VCaP (cell line): ENCODE results near the gene CLCA1.

Source experiments
- H3K27ac ChIP-seq: fragments of 450-650 bp; 2 replicates; pipeline ENCODE4 v1.5.1; 2017
- TF ChIP-seq, protein P1 (sequence below): fragments of 450-650 bp; conservative IDR thresholded peaks from 2 replicates; pipeline ENCODE4 v1.5.1; 2017; ENCODE audit warnings: mild to moderate bottlenecking, moderate library complexity

CLCA1 gene

DNA sequence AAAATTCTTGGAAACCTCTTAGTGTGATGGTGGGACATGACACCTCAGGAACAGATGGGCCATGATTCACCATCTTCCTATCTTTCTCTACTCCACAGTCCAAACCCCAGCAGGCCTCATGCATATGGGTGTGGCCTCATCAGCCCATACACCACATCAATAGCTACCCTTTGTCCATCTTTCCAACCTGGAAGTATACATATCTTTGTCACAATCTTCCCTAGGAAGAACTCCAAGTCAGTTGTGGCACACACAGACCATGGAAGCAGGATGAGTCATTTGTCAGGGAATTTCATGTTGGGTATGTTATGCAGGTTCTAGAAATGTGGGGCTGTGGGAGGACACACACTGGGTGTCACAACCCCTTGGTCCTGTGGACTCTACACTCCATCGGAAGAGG is 47.6 kb downstream of the CLCA1 start:
- no peak overlapping the region for H3K27ac ChIP-seq
- TF ChIP-seq, protein P1, sequence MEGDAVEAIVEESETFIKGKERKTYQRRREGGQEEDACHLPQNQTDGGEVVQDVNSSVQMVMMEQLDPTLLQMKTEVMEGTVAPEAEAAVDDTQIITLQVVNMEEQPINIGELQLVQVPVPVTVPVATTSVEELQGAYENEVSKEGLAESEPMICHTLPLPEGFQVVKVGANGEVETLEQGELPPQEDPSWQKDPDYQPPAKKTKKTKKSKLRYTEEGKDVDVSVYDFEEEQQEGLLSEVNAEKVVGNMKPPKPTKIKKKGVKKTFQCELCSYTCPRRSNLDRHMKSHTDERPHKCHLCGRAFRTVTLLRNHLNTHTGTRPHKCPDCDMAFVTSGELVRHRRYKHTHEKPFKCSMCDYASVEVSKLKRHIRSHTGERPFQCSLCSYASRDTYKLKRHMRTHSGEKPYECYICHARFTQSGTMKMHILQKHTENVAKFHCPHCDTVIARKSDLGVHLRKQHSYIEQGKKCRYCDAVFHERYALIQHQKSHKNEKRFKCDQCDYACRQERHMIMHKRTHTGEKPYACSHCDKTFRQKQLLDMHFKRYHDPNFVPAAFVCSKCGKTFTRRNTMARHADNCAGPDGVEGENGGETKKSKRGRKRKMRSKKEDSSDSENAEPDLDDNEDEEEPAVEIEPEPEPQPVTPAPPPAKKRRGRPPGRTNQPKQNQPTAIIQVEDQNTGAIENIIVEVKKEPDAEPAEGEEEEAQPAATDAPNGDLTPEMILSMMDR: no peak

GRCh38 chr1:86517336-86517735 is 48.6 kb downstream of the CLCA1 start:
- TF ChIP-seq, protein P1: no peak
- no peak overlapping the region for H3K27ac ChIP-seq

DNA sequence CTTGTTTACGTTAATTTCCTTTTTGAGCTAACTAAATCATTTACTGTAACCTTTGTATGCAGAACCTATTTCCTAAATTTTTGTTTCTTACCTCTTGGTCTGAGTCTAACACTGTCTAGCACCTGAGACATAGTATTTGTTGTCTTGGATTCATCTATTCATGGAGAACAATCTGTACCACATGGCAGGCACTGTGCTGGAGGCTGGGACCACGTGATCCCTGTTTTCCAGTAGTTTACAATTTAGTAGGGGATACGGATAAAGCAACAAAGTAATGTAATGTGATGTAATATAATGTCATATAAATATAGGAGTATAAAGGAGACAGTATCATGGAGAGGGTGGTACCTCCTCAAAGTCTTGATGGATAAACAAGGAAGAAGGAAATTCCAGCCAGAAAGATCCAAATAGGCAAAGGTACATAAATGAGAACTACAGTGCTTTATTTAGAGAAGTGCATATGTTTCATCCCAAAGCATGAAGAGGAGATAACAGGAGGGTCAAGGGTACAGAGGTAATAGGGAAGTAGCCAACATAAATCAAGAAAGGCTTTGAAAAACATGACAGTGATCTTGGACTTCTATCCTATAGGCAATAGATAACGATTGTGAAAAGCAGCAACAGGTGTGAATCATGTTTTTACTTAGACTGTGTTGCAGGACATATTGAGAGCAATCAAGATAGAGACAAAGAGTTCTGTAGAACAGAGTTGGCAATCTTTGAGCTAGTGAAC is 52.2 kb downstream of the CLCA1 start:
- TF ChIP-seq, protein P1: no peak
- H3K27ac ChIP-seq: no peak overlapping the region

GRCh38 chr1:86521522-86521891 is 52.8 kb downstream of the CLCA1 start:
- H3K27ac ChIP-seq: no peak overlapping the region
- TF ChIP-seq, protein P1: no peak

DNA sequence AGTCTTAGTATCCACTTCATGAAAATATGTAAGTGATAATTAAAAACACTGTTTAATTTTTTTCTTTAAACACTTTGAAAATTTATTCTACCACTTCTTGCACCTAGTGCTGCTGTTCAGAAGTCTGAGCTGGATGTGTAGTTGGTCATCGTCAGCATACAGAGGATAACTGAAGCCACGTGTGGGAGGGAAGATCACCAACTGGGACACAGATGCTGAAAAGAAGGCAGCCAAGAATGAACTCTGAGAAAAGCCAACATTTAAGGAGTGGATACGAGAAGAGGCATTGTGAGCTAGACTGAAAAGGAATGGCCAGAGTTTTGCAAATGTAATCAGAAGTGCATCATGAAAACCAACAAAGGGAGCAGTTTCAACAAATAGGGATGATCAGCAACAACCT is 53.5 kb downstream of the CLCA1 start:
- no peak overlapping the region for H3K27ac ChIP-seq
- TF ChIP-seq, protein P1: no peak

DNA sequence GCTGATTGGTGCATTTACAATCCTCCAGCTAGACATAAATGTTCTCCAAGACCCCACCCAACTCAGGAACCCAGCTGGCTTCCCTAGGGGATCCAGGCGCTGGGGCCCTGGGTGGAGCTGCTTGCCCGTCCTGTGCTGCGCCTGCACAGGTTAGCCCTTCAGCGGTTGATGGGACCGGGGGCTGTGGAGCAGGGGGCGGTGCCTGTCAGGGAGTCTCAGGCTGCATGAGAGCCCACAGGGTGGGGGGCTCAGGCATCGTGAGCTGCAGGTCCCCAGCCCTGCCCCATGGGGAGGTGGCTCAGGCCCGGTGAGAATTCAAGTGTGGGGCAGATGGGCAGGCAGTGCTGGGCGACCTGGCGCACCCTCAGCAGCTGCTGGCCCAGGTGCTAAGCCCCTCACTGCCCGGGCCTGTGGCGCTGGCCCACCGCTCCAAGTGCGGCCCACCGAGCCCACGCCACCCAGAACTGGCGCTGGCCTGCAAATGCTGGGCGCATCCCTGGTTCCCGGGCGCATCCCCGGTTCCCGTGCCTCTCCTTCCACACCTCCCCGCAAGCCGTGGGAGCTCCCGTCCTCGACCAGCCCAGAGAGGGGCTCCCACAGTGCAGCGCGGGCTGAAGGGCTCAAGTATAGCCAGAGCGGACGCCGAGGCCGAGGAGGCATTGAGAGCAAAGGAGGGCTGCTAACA is 55.1 kb downstream of the CLCA1 start:
- no peak overlapping the region for H3K27ac ChIP-seq
- TF ChIP-seq, protein P1: no peak

DNA sequence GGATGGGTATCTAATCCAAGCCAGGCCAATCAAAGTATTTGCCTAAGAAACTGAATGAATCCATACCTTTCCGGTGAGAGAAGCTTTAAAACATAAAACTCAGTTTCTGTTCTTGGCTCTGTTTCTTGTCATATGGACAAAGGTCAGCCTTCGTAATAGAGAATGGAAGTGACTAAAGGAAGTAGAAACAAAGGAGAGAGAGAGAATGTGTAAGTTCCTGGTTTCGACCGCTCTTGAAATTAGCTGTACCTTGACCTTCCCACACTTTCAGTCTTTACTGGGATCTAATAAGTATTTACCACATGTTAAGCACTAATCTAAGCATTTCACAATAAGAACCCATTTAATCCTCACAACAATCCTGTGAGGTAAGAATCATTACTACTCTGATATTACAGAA is 58.6 kb downstream of the CLCA1 start:
- TF ChIP-seq, protein P1: no peak
- H3K27ac ChIP-seq: no peak overlapping the region
